ENCODE data around the gene NFATC2IP. TPM values are rescaled to one million over a fixed set of nuclear protein-coding genes. Genes with fewer than 3 reads are reported as not detected.
A peak's percentile ranks its signal among the peaks of the same experiment; 100 is the strongest.

The NFATC2IP gene
- 10 to 100 TPM; 69.2 to 72.7 TPM for total RNA-seq

- ATAC-seq: peak; percentile 98
- Mint-ChIP-seq H3K4me1 (peaks cover 24% of the 10 kb centered on the region), H3K4me3 (peak within 1 kb of the TSS; percentile 98), H3K27ac (peak within 1 kb of the TSS; percentile 89), H3K36me3 (ENCODE audit: low read depth) (peaks cover 30% of the 10 kb centered on the region), H3K9me3 (ENCODE audit: low read depth) (no peaks in the 10 kb centered on the region), H3K27me3 (no peaks in the 10 kb centered on the region)
- ChIA-PET POLR2A (interaction anchor here (0.6 to 1.0 kb wide), 3 partner anchors 104 to 128 kb away, joined by 3 read pairs; partner anchors contain the start of genes ATXN2L and TUFM), CTCF (interaction anchor here (0.7 to 1.0 kb wide), 3 partner anchors 14 to 135 kb away, joined by 3 read pairs; no protein-coding TSS in a partner anchor)
- DNase-seq: peak; percentile 100
- intact Hi-C loops (cut with DNase I, micrococcal nuclease): loop anchor here (1.0 to 5.0 kb wide), 11 partner anchors 15 to 912 kb away; partner anchors contain the start of genes SH2B1 (in 2 of the 2), TUFM (in 2 of the 2), ATXN2L (in 1 of the 2) and CDIPT (in 1 of the 2)
Measured at GRCh38 chr16:28950648-28951409, at the start of gene NFATC2IP. Gene NFATC2IP, plus strand, starts transcription at chr16:28950937. Its CDS starts 75 bp downstream, at chr16:28951012.

GRCh38 chr16:28901862-28902261, 48.9 kb upstream of the NFATC2IP start:
- intact Hi-C loops (cut with DNase I, micrococcal nuclease): no loop called here
- CTCF ChIA-PET: no interaction called here
- POLR2A ChIA-PET: no interaction called here
- H3K27me3 Mint-ChIP-seq: no peaks in the 10 kb centered on the region
- no peaks in the 10 kb centered on the region for H3K4me1 Mint-ChIP-seq
- H3K27ac Mint-ChIP-seq: no peak overlapping the region
- H3K36me3 Mint-ChIP-seq (ENCODE audit: low read depth): no peaks in the 10 kb centered on the region
- no peaks in the 10 kb centered on the region for H3K9me3 Mint-ChIP-seq (ENCODE audit: low read depth)
- ATAC-seq (no peak), DNase-seq (no peak)
- H3K4me3 Mint-ChIP-seq: no peak overlapping the region

- no peak for ATAC-seq
- POLR2A ChIA-PET: no interaction called here
- no peaks in the 10 kb centered on the region for H3K4me1 Mint-ChIP-seq
Measured at GRCh38 chr16:28902909-28903308, 47.8 kb upstream of the NFATC2IP start.

GRCh38 chr16:28903344-28904042, 47.2 kb upstream of the NFATC2IP start:
- ATAC-seq: no peak
- no peak overlapping the region for H3K27ac Mint-ChIP-seq
- no peaks in the 10 kb centered on the region for H3K4me1 Mint-ChIP-seq
- no peak for DNase-seq
- no peak overlapping the region for H3K4me3 Mint-ChIP-seq
- peaks cover under 1% of the 10 kb centered on the region for H3K36me3 Mint-ChIP-seq (ENCODE audit: low read depth)
- no peaks in the 10 kb centered on the region for H3K27me3 Mint-ChIP-seq
- H3K9me3 Mint-ChIP-seq (ENCODE audit: low read depth): no peaks in the 10 kb centered on the region
- CTCF ChIA-PET: no interaction called here
- intact Hi-C loops (cut with DNase I, micrococcal nuclease): no loop called here
- POLR2A ChIA-PET: no interaction called here

More at GRCh38 chr16:28902909-28903308, 47.8 kb upstream of the NFATC2IP start:
- Mint-ChIP-seq H3K27ac (no peak overlapping the region), H3K4me3 (no peak overlapping the region), H3K36me3 (ENCODE audit: low read depth) (no peaks in the 10 kb centered on the region), H3K27me3 (no peaks in the 10 kb centered on the region), H3K9me3 (ENCODE audit: low read depth) (no peaks in the 10 kb centered on the region)
- no peak for DNase-seq
- intact Hi-C loops (cut with DNase I, micrococcal nuclease): no loop called here
- CTCF ChIA-PET: no interaction called here

- peaks cover 3% of the 10 kb centered on the region for H3K36me3 Mint-ChIP-seq (ENCODE audit: low read depth)
- intact Hi-C loops (cut with DNase I, micrococcal nuclease): no loop called here
- ChIA-PET POLR2A (no interaction called here), CTCF (no interaction called here)
- no peaks in the 10 kb centered on the region for H3K9me3 Mint-ChIP-seq (ENCODE audit: low read depth)
- no peaks in the 10 kb centered on the region for H3K4me1 Mint-ChIP-seq
- no peak overlapping the region for H3K27ac Mint-ChIP-seq
- DNase-seq (no peak), ATAC-seq (no peak)
- no peaks in the 10 kb centered on the region for H3K27me3 Mint-ChIP-seq
- no peak overlapping the region for H3K4me3 Mint-ChIP-seq
Measured at GRCh38 chr16:28904363-28904762, 46.4 kb upstream of the NFATC2IP start.

GRCh38 chr16:28904828-28905227, 45.9 kb upstream of the NFATC2IP start:
- ATAC-seq (no peak), DNase-seq (no peak)
- no peaks in the 10 kb centered on the region for H3K4me1 Mint-ChIP-seq
- peaks cover 3% of the 10 kb centered on the region for H3K36me3 Mint-ChIP-seq (ENCODE audit: low read depth)
- intact Hi-C loops (cut with DNase I, micrococcal nuclease): no loop called here
- ChIA-PET CTCF (no interaction called here), POLR2A (no interaction called here)
- no peaks in the 10 kb centered on the region for H3K9me3 Mint-ChIP-seq (ENCODE audit: low read depth)
- H3K27me3 Mint-ChIP-seq: no peaks in the 10 kb centered on the region
- no peak overlapping the region for H3K4me3 Mint-ChIP-seq
- no peak overlapping the region for H3K27ac Mint-ChIP-seq

GRCh38 chr16:28905229-28905754, 45.4 kb upstream of the NFATC2IP start:
- ATAC-seq: no peak
- H3K4me3 Mint-ChIP-seq: no peak overlapping the region

GRCh38 chr16:28905800-28906372, 44.9 kb upstream of the NFATC2IP start:
- Mint-ChIP-seq H3K36me3 (ENCODE audit: low read depth) (peaks cover 7% of the 10 kb centered on the region), H3K27me3 (no peaks in the 10 kb centered on the region), H3K4me1 (peaks cover 3% of the 10 kb centered on the region), H3K9me3 (ENCODE audit: low read depth) (no peaks in the 10 kb centered on the region), H3K27ac (no peak overlapping the region), H3K4me3 (no peak overlapping the region)
- intact Hi-C loops (cut with DNase I, micrococcal nuclease): no loop called here
- ChIA-PET CTCF (interaction anchor here (0.8 to 1.1 kb wide), 2 partner anchors 10 to 33 kb away, joined by 3 read pairs; no protein-coding TSS in a partner anchor), POLR2A (no interaction called here)
- ATAC-seq: no peak
- DNase-seq: no peak

More at GRCh38 chr16:28905229-28905754, 45.4 kb upstream of the NFATC2IP start:
- no peak overlapping the region for H3K27ac Mint-ChIP-seq
- intact Hi-C loops (cut with DNase I, micrococcal nuclease): no loop called here
- no peak for DNase-seq
- peaks cover 2% of the 10 kb centered on the region for H3K4me1 Mint-ChIP-seq
- H3K9me3 Mint-ChIP-seq (ENCODE audit: low read depth): no peaks in the 10 kb centered on the region
- CTCF ChIA-PET: no interaction called here
- POLR2A ChIA-PET: no interaction called here
- peaks cover 7% of the 10 kb centered on the region for H3K36me3 Mint-ChIP-seq (ENCODE audit: low read depth)
- no peaks in the 10 kb centered on the region for H3K27me3 Mint-ChIP-seq

- DNase-seq (peak; percentile 34), ATAC-seq (peak; percentile 58)
- Mint-ChIP-seq H3K9me3 (ENCODE audit: low read depth) (no peaks in the 10 kb centered on the region), H3K4me3 (no peak overlapping the region), H3K27ac (no peak overlapping the region), H3K27me3 (no peaks in the 10 kb centered on the region), H3K36me3 (ENCODE audit: low read depth) (peaks cover 18% of the 10 kb centered on the region), H3K4me1 (peaks cover 3% of the 10 kb centered on the region)
- POLR2A ChIA-PET: no interaction called here
- CTCF ChIA-PET: interaction anchor here (0.7 kb wide), 1 partner anchor 9 kb away, joined by 3 read pairs; no protein-coding TSS in a partner anchor
- intact Hi-C loops (cut with DNase I, micrococcal nuclease): no loop called here
Measured at GRCh38 chr16:28910086-28911031, 40.4 kb upstream of the NFATC2IP start.

GRCh38 chr16:28912558-28912957, 38.2 kb upstream of the NFATC2IP start:
- Mint-ChIP-seq H3K4me3 (no peak overlapping the region), H3K27me3 (no peaks in the 10 kb centered on the region), H3K9me3 (ENCODE audit: low read depth) (no peaks in the 10 kb centered on the region), H3K4me1 (peaks cover 3% of the 10 kb centered on the region), H3K27ac (no peak overlapping the region), H3K36me3 (ENCODE audit: low read depth) (peaks cover 23% of the 10 kb centered on the region)
- no peak for ATAC-seq
- POLR2A ChIA-PET: no interaction called here
- no peak for DNase-seq
- intact Hi-C loops (cut with DNase I, micrococcal nuclease): no loop called here
- CTCF ChIA-PET: interaction anchor here (0.6 to 1.1 kb wide), 2 partner anchors 66 to 1819 kb away, joined by 3 to 4 read pairs; no protein-coding TSS in a partner anchor

Data from activated CD4-positive, alpha-beta T cell treated with anti-CD3 and anti-CD28 coated beads for 36 hours (primary cell).